Measurements from ENCODE around the gene TSPO. TPM values are rescaled to one million over a fixed set of nuclear protein-coding genes. Genes with fewer than 3 reads are reported as not detected.
A peak's percentile ranks its signal among the peaks of the same experiment; 100 is the strongest.

Gene TSPO
- total RNA-seq, 1 donor from 2014 or later: 294 TPM

GRCh38 chr22:43207386-43207785, 56.0 kb downstream of the TSPO start:
- TF ChIP-seq CTCF (IDR thresholded peaks at IDR 0.05): no peak
- intact Hi-C loops (cut with DNase I): no loop called here
- Histone ChIP-seq H3K27ac (no peak overlapping the region), H3K4me3 (no peak overlapping the region), H3K36me3 (no peaks in the 10 kb centered on the region), H3K9me3 (no peaks in the 10 kb centered on the region), H3K4me1 (no peaks in the 10 kb centered on the region), H3K27me3 (ENCODE audit: low read depth) (no peaks in the 10 kb centered on the region)
- no peak for ATAC-seq
- peak; percentile 14 for DNase-seq

- no peaks in the 10 kb centered on the region for H3K4me1 ChIP-seq
- TF ChIP-seq CTCF (IDR thresholded peaks at IDR 0.05): no peak
- peak; percentile 39 for DNase-seq
- no peak overlapping the region for H3K4me3 ChIP-seq
- H3K9me3 ChIP-seq: no peaks in the 10 kb centered on the region
- H3K27me3 ChIP-seq (ENCODE audit: low read depth): no peaks in the 10 kb centered on the region
- no peak overlapping the region for H3K27ac ChIP-seq
- intact Hi-C loops (cut with DNase I): no loop called here
- H3K36me3 ChIP-seq: no peaks in the 10 kb centered on the region
- ATAC-seq: no peak
These were observed 56.7 kb downstream of the TSPO start for GRCh38 chr22:43207849-43208702.

- intact Hi-C loops (cut with DNase I): no loop called here
- H3K4me1 ChIP-seq: no peaks in the 10 kb centered on the region
- ATAC-seq: no peak
These were observed 57.6 kb downstream of the TSPO start for GRCh38 chr22:43208703-43209522.

GRCh38 chr22:43209523-43209890, 58.1 kb downstream of the TSPO start:
- DNase-seq (no peak), ATAC-seq (no peak)
- Histone ChIP-seq H3K27ac (no peak overlapping the region), H3K9me3 (no peaks in the 10 kb centered on the region), H3K27me3 (ENCODE audit: low read depth) (no peaks in the 10 kb centered on the region), H3K4me3 (no peak overlapping the region), H3K4me1 (no peaks in the 10 kb centered on the region), H3K36me3 (no peaks in the 10 kb centered on the region)
- intact Hi-C loops (cut with DNase I): no loop called here
- no peak for TF ChIP-seq CTCF (IDR thresholded peaks at IDR 0.05)

More at GRCh38 chr22:43208703-43209522, 57.6 kb downstream of the TSPO start:
- H3K4me3 ChIP-seq: no peak overlapping the region
- H3K9me3 ChIP-seq: no peaks in the 10 kb centered on the region
- H3K27ac ChIP-seq: no peak overlapping the region
- peak; percentile 22 for DNase-seq
- no peaks in the 10 kb centered on the region for H3K27me3 ChIP-seq (ENCODE audit: low read depth)
- TF ChIP-seq CTCF (IDR thresholded peaks at IDR 0.05): no peak
- H3K36me3 ChIP-seq: no peaks in the 10 kb centered on the region

GRCh38 chr22:43209971-43210370, 58.6 kb downstream of the TSPO start:
- Histone ChIP-seq H3K4me3 (no peak overlapping the region), H3K27ac (no peak overlapping the region), H3K27me3 (ENCODE audit: low read depth) (no peaks in the 10 kb centered on the region), H3K9me3 (no peaks in the 10 kb centered on the region), H3K36me3 (no peaks in the 10 kb centered on the region), H3K4me1 (no peaks in the 10 kb centered on the region)
- TF ChIP-seq CTCF (IDR thresholded peaks at IDR 0.05): no peak
- DNase-seq (no peak), ATAC-seq (no peak)
- intact Hi-C loops (cut with DNase I): no loop called here
